Hepatocyte (in vitro differentiated cells): ENCODE data around the gene RTTN. TPM values are rescaled to one million over a fixed set of nuclear protein-coding genes. Genes with fewer than 3 reads are reported as not detected.

Experiments
- DNase-seq: peaks from one replicate; pipeline ENCODE4 v3.0.0-alpha.2; 2016; ENCODE audit warnings: low spot score
- H2AFZ ChIP-seq: fragments of 200-600 bp; sonication (generic); 2 replicates; pipeline ENCODE4 v1.6.0; 2016; ENCODE audit warnings: antibody characterized with exemption, mild to moderate bottlenecking
- H3K27ac ChIP-seq: fragments of 200-600 bp; sonication (generic); 2 replicates; pipeline ENCODE4 v1.5.1; 2016; ENCODE audit warnings: mild to moderate bottlenecking
- H3K27me3 ChIP-seq: fragments of 200-600 bp; sonication (generic); 2 replicates; pipeline ENCODE4 v1.6.1; 2016
- H3K36me3 ChIP-seq: fragments of 200-600 bp; sonication (generic); replicated peaks from 2 replicates; pipeline ENCODE4 v1.5.1; 2016; ENCODE audit warnings: low read depth; ENCODE audit not compliant: insufficient read depth
- H3K4me1 ChIP-seq: fragments of 200-600 bp; sonication (generic); 2 replicates; pipeline ENCODE4 v1.5.1; 2016; ENCODE audit warnings: mild to moderate bottlenecking, moderate library complexity; ENCODE audit not compliant: insufficient read depth
- H3K4me2 ChIP-seq: fragments of 200-600 bp; sonication (generic); 2 replicates; pipeline ENCODE4 v1.6.0; 2016
- H3K4me3 ChIP-seq: fragments of 200-600 bp; sonication (generic); 2 replicates; pipeline ENCODE4 v1.5.1; 2016; ENCODE audit warnings: mild to moderate bottlenecking
- H3K79me2 ChIP-seq: fragments of 200-600 bp; sonication (generic); 2 replicates; pipeline ENCODE4 v1.6.0; 2017; ENCODE audit warnings: mild to moderate bottlenecking
- H3K9me2 ChIP-seq: fragments of 200-600 bp; sonication (generic); replicated peaks from 2 replicates; pipeline ENCODE4 v1.6.0; 2017; ENCODE audit warnings: mild to moderate bottlenecking; ENCODE audit not compliant: insufficient read depth
- H3K9me3 ChIP-seq: fragments of 200-600 bp; sonication (generic); 2 replicates; pipeline ENCODE4 v1.5.1; 2016; ENCODE audit warnings: low read depth, mild to moderate bottlenecking
- H4K20me1 ChIP-seq: fragments of 200-600 bp; sonication (generic); 2 replicates; pipeline ENCODE4 v1.6.0; 2016; ENCODE audit warnings: mild to moderate bottlenecking; ENCODE audit not compliant: insufficient read depth, poor library complexity, severe bottlenecking
- CTCF ChIP-seq: fragments of 200-600 bp; sonication (generic); IDR thresholded peaks from 2 replicates; pipeline ENCODE4 v1.5.1; 2016; ENCODE audit warnings: antibody characterized with exemption, mild to moderate bottlenecking; ENCODE audit not compliant: poor library complexity
- EZH2 ChIP-seq: fragments of 200-600 bp; sonication (generic); IDR thresholded peaks from 2 replicates; pipeline ENCODE4 v1.6.1; 2016; ENCODE audit warnings: antibody characterized with exemption, mild to moderate bottlenecking, borderline replicate concordance
- EZH2phosphoT487 ChIP-seq: fragments of 200-600 bp; sonication (generic); IDR thresholded peaks from one replicate; pipeline ENCODE4 v1.6.1; 2018; ENCODE audit warnings: antibody characterized with exemption, mild to moderate bottlenecking, low read depth, moderate library complexity; ENCODE audit not compliant: unreplicated experiment, severe bottlenecking
- WGBS: methylation state at CpG from one replicate; pipeline ENCODE4 v1.1.6; 2016; ENCODE audit warnings: low lambda C conversion rate; ENCODE audit errors: missing lambda C conversion rate; 5-methylcytosine and 5-hydroxymethylcytosine counted together
- polyA plus RNA-seq: library from polyadenylated mRNA; unstranded; fragments of >200 nt; fragmentation: Nextera tagmentation; extraction: Ambion mirVana; gene quantifications from 2 replicates; pipeline ENCODE4 v1.2.1, GENCODE V29; 2016
- total RNA-seq: library from RNA; depleted of rRNA; stranded (reverse); fragments of >200 nt; gene quantifications from 2 replicates; pipeline ENCODE4 v1.2.3, GENCODE V29; 2014

Gene RTTN
- total and polyA plus RNA-seq, 2 experiments from 2014 or later: 2.5 to 14.0 TPM

- Histone ChIP-seq H3K27ac (no peak overlapping the region), H4K20me1 (no peaks in the 10 kb centered on the region), H3K9me2 (no peaks in the 10 kb centered on the region), H3K9me3 (no peaks in the 10 kb centered on the region), H2AFZ (no peak overlapping the region), H3K4me2 (no peak overlapping the region), H3K36me3 (no peaks in the 10 kb centered on the region), H3K79me2 (no peaks in the 10 kb centered on the region), H3K4me3 (no peak overlapping the region), H3K4me1 (no peaks in the 10 kb centered on the region), H3K27me3 (no peaks in the 10 kb centered on the region)
- DNase-seq: no peak
- no peak for TF ChIP-seq EZH2
- TF ChIP-seq CTCF: no peak
- no peak for TF ChIP-seq EZH2phosphoT487
- 75% methylated on average over 9 of the region's 9 CpGs for WGBS
Observed at GRCh38 chr18:69999656-70000055, 205.8 kb downstream of the RTTN start.

- Histone ChIP-seq H3K79me2 (no peaks in the 10 kb centered on the region), H3K9me2 (no peaks in the 10 kb centered on the region), H4K20me1 (no peaks in the 10 kb centered on the region), H3K4me1 (no peaks in the 10 kb centered on the region), H3K36me3 (no peaks in the 10 kb centered on the region), H3K4me2 (no peak overlapping the region), H3K27ac (no peak overlapping the region), H3K9me3 (no peaks in the 10 kb centered on the region), H3K4me3 (no peak overlapping the region), H2AFZ (no peak overlapping the region), H3K27me3 (no peaks in the 10 kb centered on the region)
- DNase-seq: no peak
- TF ChIP-seq EZH2 (no peak), EZH2phosphoT487 (no peak), CTCF (no peak)
Observed at GRCh38 chr18:69998523-69998987, 206.9 kb downstream of the RTTN start.

- DNase-seq: no peak
- Histone ChIP-seq H4K20me1 (no peaks in the 10 kb centered on the region), H3K4me1 (no peaks in the 10 kb centered on the region), H3K4me3 (no peak overlapping the region), H3K36me3 (no peaks in the 10 kb centered on the region), H2AFZ (no peak overlapping the region), H3K4me2 (no peak overlapping the region), H3K9me2 (no peaks in the 10 kb centered on the region), H3K9me3 (no peaks in the 10 kb centered on the region), H3K27me3 (no peaks in the 10 kb centered on the region), H3K27ac (no peak overlapping the region), H3K79me2 (no peaks in the 10 kb centered on the region)
- no peak for TF ChIP-seq CTCF
- TF ChIP-seq EZH2: no peak
- no peak for TF ChIP-seq EZH2phosphoT487
- 72% methylated on average over 7 of the region's 7 CpGs for WGBS
Observed at GRCh38 chr18:69996951-69997798, 208.3 kb downstream of the RTTN start.
